Right lobe of liver (tissue), 6 donors: ENCODE measurements around the gene CLMN. TPM values are rescaled to one million over a fixed set of nuclear protein-coding genes. Genes with fewer than 3 reads are reported as not detected.
A peak's percentile ranks its signal among the peaks of the same experiment; 100 is the strongest.

Experiments
- ATAC-seq, 4 donors: fragments of 200-7000 bp; cut with Tn5 transposase; one replicate each; pipeline ENCODE4 v1.9.1; 2020; ENCODE audit warnings: mild to moderate bottlenecking in 4 of 4, moderate library complexity in 4 of 4
- DNase-seq, 3 donors: peaks; one replicate each; pipeline ENCODE4 v3.0.0-alpha.2; 2020
- H3K27ac ChIP-seq, 3 donors: fragments of 200-600 bp; one replicate each; pipeline ENCODE4 v1.8.0; 2022
- H3K27me3 ChIP-seq, 2 donors: fragments of 200-600 bp; one replicate each; pipeline ENCODE4 v1.8.0; 2022
- H3K36me3 ChIP-seq, 4 donors: fragments of 200-600 bp; sonication (generic) in 1 of 4; one replicate each; pipeline versions ENCODE4 v1.5.1 to v1.8.0; 2017 to 2022; ENCODE audit warnings: control low read depth in 1 of 4
- H3K4me1 ChIP-seq, 4 donors: fragments of 200-600 bp; sonication (generic) in 1 of 4; one replicate each; pipeline versions ENCODE4 v1.5.1 to v1.8.0; 2017 to 2022; ENCODE audit warnings: control low read depth in 1 of 4
- H3K4me3 ChIP-seq, 3 donors: fragments of 200-600 bp; one replicate each; pipeline ENCODE4 v1.8.0; 2022
- H3K9me3 ChIP-seq, 4 donors: fragments of 200-600 bp; sonication (generic) in 1 of 4; one replicate each; pipeline versions ENCODE4 v1.5.1 to v1.8.0; 2017 to 2022; ENCODE audit warnings: control low read depth in 1 of 4
- POLR2A ChIP-seq: fragments of 450-650 bp; IDR thresholded peaks from one replicate; pipeline ENCODE4 v1.6.1; 2017; ENCODE audit warnings: antibody characterized with exemption, mild to moderate bottlenecking
- WGBS: methylation state at CpG from one replicate; pipeline ENCODE4 v1.1.6; 2018; ENCODE audit warnings: low coverage, low lambda C conversion rate; ENCODE audit not compliant: insufficient coverage; ENCODE audit errors: missing lambda C conversion rate; 5-methylcytosine and 5-hydroxymethylcytosine counted together
- intact Hi-C, 2 donors: fragments of 100-400 bp; cut with DNase I; formaldehyde crosslinking; loops; one replicate each; pipeline versions ENCODE4 v1.11.2 to v1.14.1; 2022
- total RNA-seq, 6 experiments: library from RNA; depleted of rRNA in 2 of 6; stranded (reverse); fragments of >200 nt in 2 of 6; fragmentation: NEBNext Ultra II Directional in 3 of 6; extraction: Animal tissue kit (Norgen Biotek cat#: 25700) in 3 of 6; gene quantifications; one replicate each; pipeline versions ENCODE4 v1.1.0 to v1.2.4, GENCODE V29; 2016 to 2023
- TF ChIP-seq, protein P1 (sequence below), 4 donors: fragments of 200-600 bp in 3 of 4; fragments of 450-650 bp in 1 of 4; IDR thresholded peaks; one replicate each; pipeline versions ENCODE4 v1.5.1 to v1.8.0; 2016 to 2022; ENCODE audit warnings: antibody characterized with exemption in 4 of 4, mild to moderate bottlenecking in 2 of 4
- donor health status: DM: no; HTN: yes; CAD: no.
- donor health status: DM: no; HTN: no; CAD: no.
- donor health status: DM: no; HTN: no; CAD: no.
- donor health status: DM: no; HTN: yes; CAD: no.
- donor health status: DM: no; HTN: yes; CAD: no.

CLMN gene
- total RNA-seq, 6 experiments from 2014 or later: 18.4 to 91.8 (median 47.8) TPM

DNA sequence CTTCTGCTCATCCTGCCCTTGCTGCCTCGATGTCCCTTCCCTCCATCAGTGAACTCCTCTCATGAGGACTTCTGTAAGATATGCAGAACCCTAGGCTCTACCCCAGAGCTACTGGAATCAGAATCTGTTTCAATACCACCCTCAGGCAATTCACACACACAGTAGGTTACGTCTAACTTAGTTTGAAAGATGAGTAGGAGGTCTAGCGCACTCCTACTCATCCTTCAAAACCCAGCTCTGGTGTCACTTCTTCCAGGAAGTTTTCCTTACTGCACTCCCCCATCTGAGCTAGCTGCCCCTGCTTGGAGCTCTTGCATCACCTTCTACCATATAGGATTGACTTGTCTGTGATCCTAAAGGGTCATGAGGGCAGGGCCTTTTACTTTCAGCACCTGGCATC is 105.9 kb downstream of the CLMN start:
- H3K4me3 ChIP-seq: no peak overlapping the region
- peak overlapping the region in 1 of 3 donors; percentile 76 for H3K27ac ChIP-seq
- no peaks in the 10 kb centered on the region for H3K27me3 ChIP-seq
- ATAC-seq: no peak
- H3K4me1 ChIP-seq: peaks cover 0 to 23% (median 10%) of the 10 kb centered on the region in 4 donors
- peaks cover 0 to 13% (median 0%) of the 10 kb centered on the region in 4 donors for H3K36me3 ChIP-seq
- TF ChIP-seq, protein P1, sequence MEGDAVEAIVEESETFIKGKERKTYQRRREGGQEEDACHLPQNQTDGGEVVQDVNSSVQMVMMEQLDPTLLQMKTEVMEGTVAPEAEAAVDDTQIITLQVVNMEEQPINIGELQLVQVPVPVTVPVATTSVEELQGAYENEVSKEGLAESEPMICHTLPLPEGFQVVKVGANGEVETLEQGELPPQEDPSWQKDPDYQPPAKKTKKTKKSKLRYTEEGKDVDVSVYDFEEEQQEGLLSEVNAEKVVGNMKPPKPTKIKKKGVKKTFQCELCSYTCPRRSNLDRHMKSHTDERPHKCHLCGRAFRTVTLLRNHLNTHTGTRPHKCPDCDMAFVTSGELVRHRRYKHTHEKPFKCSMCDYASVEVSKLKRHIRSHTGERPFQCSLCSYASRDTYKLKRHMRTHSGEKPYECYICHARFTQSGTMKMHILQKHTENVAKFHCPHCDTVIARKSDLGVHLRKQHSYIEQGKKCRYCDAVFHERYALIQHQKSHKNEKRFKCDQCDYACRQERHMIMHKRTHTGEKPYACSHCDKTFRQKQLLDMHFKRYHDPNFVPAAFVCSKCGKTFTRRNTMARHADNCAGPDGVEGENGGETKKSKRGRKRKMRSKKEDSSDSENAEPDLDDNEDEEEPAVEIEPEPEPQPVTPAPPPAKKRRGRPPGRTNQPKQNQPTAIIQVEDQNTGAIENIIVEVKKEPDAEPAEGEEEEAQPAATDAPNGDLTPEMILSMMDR (IDR thresholded peaks at IDR 0.05): no peak
- TF ChIP-seq POLR2A: no peak
- WGBS: 87% methylated on average over 2 of the region's 3 CpGs
- no peaks in the 10 kb centered on the region for H3K9me3 ChIP-seq
- no peak for DNase-seq
- intact Hi-C loops: no loop called here

DNA sequence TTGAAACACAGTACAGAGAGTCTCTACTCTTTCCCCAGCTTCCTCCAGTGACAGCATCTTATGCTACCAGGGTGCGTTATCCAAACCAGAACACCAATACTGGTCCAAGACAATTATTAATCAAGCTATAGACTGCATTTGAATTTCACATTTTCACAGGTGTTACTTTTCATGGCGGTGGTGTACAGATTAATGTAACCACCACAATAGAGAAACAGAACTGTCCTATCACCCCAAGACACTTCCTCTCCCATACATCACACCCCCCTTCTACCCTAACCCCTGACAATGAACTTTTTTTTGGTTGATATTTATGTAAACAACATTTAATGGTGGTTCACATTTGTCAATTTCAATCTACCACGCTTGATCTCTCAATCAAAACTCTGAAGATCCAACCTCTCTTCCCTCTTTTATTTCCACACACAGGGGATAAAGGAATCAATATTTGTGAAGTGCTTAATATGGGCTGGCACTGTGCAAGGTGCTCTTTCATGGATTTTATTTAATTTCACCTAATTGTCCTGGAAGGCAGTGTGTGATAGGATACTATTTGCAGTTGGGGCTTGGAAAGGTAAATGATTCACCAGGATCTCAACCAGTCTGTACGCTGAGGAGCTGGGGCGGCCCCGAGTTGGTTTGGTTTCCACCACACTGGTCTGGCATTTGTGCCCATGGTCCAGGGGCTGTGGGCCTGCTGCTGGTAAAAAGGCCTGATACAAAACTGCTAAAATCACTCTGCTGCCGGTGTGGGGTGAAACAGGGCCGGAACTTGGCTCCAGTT is 107.8 kb downstream of the CLMN start:
- Histone ChIP-seq H3K36me3 (peaks cover 0 to 13% (median 0%) of the 10 kb centered on the region in 4 donors), H3K4me1 (peaks cover 0 to 23% (median 10%) of the 10 kb centered on the region in 4 donors), H3K27ac (peak overlapping the region in 2 of 3 donors; percentile 76 to 87), H3K9me3 (no peaks in the 10 kb centered on the region), H3K4me3 (no peak overlapping the region), H3K27me3 (no peaks in the 10 kb centered on the region)
- ATAC-seq (peak; percentile 87 to 91 (median 90)), DNase-seq (peak; percentile 59 to 82 (median 80))
- 36% methylated on average over 8 of the region's 8 CpGs for WGBS
- intact Hi-C loops: no loop called here
- TF ChIP-seq, protein P1 (IDR thresholded peaks at IDR 0.05): no peak
- no peak for TF ChIP-seq POLR2A

DNA sequence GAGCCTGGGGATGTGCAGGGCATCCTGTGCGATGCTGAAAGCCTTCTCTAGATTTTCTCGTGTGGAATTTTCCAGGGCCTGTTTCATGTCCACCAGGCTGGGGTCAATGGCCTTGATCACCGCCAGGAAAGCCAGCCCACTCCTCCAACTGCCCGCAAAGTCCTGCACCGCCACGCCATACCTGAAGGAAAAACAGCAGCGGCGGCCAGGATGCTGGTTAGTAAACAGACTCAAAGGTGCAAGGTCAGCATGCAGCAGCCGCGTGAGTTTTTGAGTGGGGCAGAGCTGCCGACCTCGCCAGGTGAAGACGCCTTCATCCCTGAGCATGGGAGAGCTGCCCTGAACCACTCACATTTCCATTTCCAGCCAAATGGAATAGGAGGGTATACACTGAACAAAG is 109.0 kb downstream of the CLMN start:
- H3K9me3 ChIP-seq: no peaks in the 10 kb centered on the region
- DNase-seq: peak; percentile 69 to 93 (median 87)
- peaks cover 0 to 23% (median 10%) of the 10 kb centered on the region in 4 donors for H3K4me1 ChIP-seq
- peaks cover 0 to 13% (median 0%) of the 10 kb centered on the region in 4 donors for H3K36me3 ChIP-seq
- 48% methylated on average over 10 of the region's 13 CpGs for WGBS
- intact Hi-C loops: no loop called here
- no peak overlapping the region for H3K4me3 ChIP-seq
- TF ChIP-seq, protein P1 (IDR thresholded peaks at IDR 0.05): no peak
- no peak for TF ChIP-seq POLR2A
- ATAC-seq: peak; percentile 72 to 83 (median 78)
- H3K27ac ChIP-seq: peak overlapping the region in 2 of 3 donors; percentile 76 to 87
- H3K27me3 ChIP-seq: no peaks in the 10 kb centered on the region

DNA sequence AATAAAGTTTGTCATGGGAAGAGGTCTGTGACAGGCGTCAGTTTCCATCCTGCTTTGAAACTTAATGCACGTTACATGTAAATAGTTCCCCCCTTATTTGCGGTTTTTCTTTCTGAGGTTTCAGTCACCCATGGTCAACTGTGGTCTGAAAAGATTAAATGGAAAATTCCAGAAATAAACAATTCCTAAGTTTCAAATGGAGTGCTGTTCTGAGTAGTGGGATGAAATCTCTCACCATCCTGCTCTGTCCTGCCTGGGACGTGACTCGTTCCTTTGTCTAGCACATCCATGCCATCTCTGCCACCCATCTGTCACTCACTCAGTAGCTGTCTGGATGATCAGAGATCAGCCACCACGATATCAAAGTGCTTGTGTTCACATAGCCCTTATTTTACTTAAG is 111.1 kb downstream of the CLMN start:
- Histone ChIP-seq H3K36me3 (peaks cover 0 to 15% (median 5%) of the 10 kb centered on the region in 4 donors), H3K4me3 (no peak overlapping the region), H3K27me3 (no peaks in the 10 kb centered on the region), H3K9me3 (no peaks in the 10 kb centered on the region), H3K27ac (no peak overlapping the region), H3K4me1 (peaks cover 0 to 26% (median 11%) of the 10 kb centered on the region in 4 donors)
- DNase-seq: no peak
- TF ChIP-seq POLR2A: no peak
- TF ChIP-seq, protein P1 (IDR thresholded peaks at IDR 0.05): no peak
- intact Hi-C loops: no loop called here
- no peak for ATAC-seq
- WGBS: 71% methylated on average over 6 of the region's 6 CpGs
